Mammary epithelial cell (primary cell): ENCODE data around the gene SLC30A2.

ENCODE experiments used
- EZH2 ChIP-seq: IDR thresholded peaks from 2 replicates; pipeline ENCODE4 v1.6.1; 2012; ENCODE audit warnings: low read length, inconsistent platforms, borderline replicate concordance
- TF ChIP-seq, protein P1 (sequence below), 2 donors: IDR thresholded peaks in 1 of 2; conservative IDR thresholded peaks in 1 of 2; 2 replicates each; pipeline ENCODE4 v1.5.1; 2011 to 2012; ENCODE audit warnings: inconsistent platforms in 2 of 2, low read length in 2 of 2, mild to moderate bottlenecking in 2 of 2, control low read depth in 1 of 2, low read depth in 1 of 2; ENCODE audit not compliant: insufficient read depth in 1 of 2; ENCODE audit errors: extremely low read depth in 1 of 2

DNA sequence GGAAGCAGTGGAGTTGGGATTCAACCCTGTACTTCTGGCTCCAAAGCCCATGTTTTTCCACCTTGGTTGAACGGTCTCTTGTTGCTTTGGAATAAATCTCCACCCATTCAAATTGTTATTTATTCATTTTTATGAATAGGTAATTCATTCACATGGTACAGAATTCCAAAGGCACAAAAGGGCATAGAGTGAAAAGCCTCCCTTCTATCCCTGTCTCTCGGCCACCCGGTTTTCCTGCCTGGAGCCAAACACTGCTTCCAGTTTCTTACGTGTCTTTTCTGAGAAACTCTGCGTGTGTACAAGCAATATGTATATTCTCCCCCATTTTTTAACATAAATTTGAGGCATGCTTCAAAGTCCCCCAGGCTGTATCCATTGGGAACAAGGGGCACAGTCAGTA, 20.4 kb downstream of the SLC30A2 start:
- TF ChIP-seq, protein P1, sequence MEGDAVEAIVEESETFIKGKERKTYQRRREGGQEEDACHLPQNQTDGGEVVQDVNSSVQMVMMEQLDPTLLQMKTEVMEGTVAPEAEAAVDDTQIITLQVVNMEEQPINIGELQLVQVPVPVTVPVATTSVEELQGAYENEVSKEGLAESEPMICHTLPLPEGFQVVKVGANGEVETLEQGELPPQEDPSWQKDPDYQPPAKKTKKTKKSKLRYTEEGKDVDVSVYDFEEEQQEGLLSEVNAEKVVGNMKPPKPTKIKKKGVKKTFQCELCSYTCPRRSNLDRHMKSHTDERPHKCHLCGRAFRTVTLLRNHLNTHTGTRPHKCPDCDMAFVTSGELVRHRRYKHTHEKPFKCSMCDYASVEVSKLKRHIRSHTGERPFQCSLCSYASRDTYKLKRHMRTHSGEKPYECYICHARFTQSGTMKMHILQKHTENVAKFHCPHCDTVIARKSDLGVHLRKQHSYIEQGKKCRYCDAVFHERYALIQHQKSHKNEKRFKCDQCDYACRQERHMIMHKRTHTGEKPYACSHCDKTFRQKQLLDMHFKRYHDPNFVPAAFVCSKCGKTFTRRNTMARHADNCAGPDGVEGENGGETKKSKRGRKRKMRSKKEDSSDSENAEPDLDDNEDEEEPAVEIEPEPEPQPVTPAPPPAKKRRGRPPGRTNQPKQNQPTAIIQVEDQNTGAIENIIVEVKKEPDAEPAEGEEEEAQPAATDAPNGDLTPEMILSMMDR (conservative IDR thresholded peaks at IDR 0.05 in 1 of 2, IDR thresholded peaks at IDR 0.05 in 1 of 2; ENCODE audit: extremely low read depth in 1 of 2, insufficient read depth in 1 of 2, low read depth in 1 of 2, low read length in 2 of 2), result no peak
- no peak for TF ChIP-seq EZH2
